HG03175 (cell line): ENCODE measurements around the gene LEPR.
"Not testable (repeated sequence)": the region's sequence is repeated elsewhere in the genome, so short reads cannot be mapped to it uniquely, and the experiment has no call there.

Experiments used
- ATAC-seq: cut with Tn5 transposase; IDR thresholded peaks from one replicate; pipeline ENCODE4 v1.9.1; 2021; ENCODE audit warnings: mild to moderate bottlenecking, moderate library complexity; ENCODE audit not compliant: unreplicated experiment

Gene LEPR

DNA sequence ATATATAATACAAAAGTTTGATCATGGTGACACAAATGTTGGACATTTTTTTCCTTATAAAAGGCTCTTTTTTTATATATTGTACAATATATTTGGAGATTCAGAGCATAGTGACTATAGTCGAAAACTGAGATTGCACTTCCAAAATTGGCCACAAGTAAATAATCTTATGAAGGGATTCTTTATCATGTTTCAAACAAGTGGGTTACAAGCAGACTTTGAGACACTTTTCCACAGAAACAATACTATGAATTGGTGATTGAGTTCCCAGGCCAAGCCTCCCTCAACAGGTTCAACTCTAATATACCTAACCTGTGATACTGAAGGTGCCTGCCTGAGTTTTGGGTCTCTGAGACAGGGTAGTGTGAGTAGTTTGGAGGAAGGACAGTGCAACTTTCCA, 13.8 kb downstream of the LEPR start:
- ATAC-seq: no peak

DNA sequence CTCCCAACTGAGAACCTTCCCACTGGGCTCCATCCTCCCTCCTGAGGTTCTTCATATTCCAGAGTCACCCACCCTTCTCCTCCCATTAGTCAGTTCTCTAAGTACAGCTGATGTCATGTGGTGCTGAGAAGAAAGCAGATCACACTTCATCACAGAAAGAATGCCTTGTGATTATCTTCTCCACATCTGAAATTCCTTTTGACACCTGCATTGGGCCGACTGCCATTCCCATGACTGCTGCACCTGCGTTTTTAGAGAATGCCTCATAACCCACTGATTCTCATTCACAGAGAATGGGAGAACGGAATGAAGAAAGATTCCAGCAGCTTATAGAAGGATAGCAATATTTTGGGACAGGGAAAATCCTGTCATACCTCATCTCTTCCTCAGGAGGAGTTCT, 14.3 kb downstream of the LEPR start:
- no peak for ATAC-seq

DNA sequence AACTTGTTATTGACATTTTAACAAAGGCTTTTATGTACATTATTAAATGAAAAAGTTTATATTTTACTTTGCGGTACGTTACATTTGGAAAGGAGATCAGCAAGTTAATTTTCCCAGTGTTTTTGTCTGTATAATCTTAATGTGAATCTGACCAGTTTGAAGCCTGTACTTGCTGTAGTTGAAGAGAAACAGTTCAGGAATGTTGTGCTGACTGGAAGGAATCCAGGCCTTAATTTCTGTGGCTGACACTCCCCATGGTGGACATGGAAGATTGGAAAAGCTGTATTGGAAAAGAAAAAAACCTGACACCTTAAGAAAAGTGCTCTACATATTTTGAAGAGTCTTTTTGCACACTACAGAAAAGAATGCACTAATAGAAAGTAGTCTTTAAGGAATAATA, 15.5 kb downstream of the LEPR start:
- ATAC-seq: no peak

DNA sequence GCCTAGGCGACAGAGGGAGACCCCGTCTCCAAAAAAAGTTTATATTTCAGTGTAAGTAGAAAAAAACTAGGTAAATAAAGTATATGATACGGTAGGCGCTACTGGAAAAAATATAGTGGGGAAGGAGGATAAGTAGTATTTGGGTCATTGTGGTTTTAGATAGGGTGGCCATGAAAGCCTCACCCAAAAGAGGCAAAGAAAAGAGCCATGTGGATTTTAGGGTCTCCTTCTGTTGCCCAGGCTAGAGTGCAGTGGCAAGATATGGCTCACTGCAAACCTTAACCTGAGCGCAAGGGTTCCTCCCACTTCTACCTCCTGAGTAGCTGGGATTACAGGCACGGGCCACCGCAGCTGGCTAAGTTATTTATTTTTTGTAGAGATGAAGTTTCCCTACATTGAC, 17.1 kb downstream of the LEPR start:
- no peak for ATAC-seq

DNA sequence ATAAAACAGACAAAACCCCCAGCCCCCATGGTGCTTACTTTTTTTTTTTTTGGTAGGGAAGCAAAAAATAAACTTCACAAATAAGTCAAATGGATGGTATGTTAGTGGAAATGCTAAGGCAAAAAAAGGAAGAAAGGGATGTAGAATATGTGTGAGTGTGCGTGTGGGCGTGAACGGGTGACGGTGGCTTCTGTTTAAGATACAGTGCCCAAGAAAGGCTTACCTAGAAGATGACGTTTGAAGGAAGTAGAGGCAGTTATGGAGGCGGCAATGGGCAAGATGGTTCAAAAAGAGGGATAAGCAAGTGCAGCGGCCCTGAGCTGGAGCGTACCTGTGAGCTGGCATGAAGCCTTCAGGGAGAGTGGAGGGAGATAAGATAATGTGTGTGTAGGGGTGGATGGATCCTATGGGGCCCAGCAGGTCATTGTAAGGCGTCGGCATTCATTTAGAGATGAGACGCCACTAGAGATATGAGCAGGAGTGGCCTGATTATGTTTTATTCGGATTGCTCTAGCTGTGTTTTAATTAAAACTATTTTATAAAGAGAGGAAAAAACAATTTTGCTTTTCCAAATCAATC, 19.9 kb downstream of the LEPR start:
- ATAC-seq: no peak

DNA sequence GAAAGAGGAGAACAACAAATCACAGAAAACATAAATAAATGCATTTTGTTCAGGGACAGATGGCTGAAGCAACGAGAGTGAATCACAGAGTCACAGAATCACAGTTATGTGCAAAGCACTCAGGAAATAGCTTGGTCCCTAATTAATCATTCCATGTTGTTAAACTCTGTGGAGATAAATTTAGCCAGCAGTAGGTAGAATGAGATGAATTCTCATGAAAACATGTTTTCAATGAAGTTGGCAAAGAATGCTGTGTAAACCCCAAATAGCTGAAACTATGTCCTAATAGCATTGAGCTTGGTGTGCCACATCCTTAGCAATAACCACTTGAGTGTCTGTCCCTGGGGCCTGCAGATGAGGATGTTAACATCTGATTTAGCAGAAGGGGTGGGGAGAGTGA, 20.4 kb downstream of the LEPR start:
- no peak for ATAC-seq

DNA sequence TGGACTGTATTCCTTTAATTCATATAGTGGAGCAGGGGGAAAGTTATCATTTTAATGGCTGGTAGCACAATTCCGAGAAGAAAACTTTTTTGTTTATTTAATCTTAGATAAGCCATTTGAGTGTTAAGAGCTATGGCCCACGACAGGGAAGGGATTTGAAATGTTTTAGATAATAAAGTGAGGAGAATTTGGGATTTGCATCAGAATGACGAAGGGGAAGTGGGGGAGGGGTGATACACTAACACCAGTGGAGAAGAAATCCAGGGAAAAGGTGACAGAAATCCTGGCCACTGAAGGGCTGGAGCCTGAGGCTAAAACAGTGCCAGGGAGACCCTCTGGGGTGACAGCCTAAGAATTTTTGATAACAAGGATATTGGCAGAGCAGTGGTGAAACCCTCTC, 21.0 kb downstream of the LEPR start:
- ATAC-seq: no peak

DNA sequence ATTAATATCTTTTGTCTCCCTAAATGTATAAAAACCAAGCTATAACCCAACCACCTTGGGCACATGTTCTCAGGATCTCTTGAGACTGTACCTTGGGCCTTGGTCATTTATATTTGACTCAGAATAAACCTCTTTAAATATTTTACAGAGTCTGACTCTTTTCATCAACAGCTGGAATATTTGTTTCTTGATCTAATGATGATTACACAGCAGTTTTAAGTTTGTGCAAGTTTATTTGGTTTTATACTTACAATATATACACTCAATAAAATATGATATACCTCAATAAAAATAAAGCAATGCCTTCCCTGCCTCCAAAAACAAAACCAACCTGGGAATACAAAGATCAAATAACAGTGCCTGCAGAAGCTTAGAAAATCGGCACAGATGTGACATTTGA, 22.0 kb downstream of the LEPR start:
- ATAC-seq: no peak

DNA sequence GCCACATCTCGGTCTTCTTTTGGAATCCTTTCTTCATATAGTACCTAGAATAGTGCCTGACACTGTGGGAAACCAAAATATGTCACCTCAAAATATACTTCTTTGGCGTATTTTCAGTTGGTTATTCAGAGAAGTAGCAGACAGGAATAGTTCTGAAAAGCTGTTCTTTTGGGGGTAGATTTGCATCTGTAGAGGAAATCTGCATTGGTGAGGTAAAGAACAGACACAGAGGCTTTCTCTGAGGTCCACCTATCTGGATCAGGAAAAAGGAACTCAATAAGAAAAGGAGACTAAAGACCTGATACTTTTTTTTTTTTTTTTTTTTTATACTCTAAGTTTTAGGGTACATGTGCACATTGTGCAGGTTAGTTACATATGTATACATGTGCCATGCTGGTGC, 23.2 kb downstream of the LEPR start:
- no peak for ATAC-seq

DNA sequence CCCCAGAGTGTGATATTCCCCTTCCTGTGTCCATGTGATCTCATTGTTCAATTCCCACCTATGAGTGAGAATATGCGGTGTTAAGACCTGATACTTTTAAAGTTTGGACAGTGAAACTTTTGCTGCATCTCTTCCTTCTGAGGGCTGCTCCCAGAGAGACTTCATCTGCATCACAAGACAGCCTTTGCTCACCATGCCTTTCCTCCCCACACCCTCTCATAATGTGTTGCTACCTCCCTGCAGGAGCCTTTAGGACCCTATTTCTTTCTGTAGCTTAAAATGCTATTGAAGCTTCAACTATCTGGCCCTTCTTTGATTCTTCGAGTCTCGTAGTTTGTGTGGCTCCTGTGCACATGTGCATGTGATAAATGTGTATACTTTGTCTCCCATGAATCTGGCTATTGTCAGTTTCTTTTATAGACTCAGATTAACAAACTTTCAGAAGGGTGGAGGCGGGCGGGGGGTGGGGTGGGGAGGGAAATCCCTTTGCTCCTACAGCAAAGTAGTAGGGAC, 23.7 kb downstream of the LEPR start:
- ATAC-seq: no peak

DNA sequence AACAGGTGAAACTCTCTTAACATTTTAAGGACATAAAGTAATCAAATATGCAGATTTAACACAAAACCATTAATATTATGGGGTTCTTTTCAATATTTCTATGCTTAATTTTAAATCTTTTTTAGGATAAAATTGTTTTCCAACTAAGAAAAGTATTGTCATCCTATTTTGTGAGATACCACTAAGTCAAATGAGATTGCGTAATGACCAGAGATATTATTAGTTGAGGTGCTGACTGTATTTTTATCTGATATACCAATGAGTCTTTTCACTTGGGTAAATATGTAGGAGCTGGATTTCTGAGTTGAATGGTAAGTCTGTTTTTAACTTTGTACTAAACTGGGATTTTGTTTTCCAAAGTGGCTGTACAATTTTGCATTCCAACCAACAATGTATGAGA, 25.4 kb downstream of the LEPR start:
- no peak for ATAC-seq

DNA sequence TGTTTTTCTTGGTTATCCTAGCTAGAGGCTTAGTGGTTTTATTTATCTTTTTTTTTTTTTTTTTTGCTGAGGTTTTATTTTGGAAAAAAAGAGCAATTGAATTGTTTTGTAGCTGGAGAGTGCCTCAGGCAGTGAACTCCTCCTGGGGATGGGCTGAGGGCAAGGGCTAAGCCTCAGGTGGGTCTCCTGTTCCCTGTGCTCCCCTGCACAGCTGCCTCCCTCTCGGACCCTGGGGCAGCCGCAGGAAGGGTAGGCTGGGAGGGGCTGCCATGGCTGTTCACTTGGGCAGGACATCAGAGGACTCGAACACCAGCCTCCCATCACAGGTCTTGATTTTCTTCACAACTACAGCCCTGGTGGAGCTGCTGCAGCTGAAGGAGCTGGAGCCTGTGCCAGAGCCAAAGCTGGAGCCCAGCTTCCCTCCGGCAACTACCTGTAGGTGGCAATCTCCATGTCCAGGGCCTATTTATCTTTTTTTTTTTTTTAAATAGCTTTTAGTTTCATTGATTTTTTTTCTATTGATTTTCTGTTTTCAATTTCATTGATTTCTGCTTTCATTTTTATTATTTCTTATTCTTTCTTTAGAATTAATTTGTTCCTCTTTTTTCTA, 28.9 kb downstream of the LEPR start:
- no peak for ATAC-seq

DNA sequence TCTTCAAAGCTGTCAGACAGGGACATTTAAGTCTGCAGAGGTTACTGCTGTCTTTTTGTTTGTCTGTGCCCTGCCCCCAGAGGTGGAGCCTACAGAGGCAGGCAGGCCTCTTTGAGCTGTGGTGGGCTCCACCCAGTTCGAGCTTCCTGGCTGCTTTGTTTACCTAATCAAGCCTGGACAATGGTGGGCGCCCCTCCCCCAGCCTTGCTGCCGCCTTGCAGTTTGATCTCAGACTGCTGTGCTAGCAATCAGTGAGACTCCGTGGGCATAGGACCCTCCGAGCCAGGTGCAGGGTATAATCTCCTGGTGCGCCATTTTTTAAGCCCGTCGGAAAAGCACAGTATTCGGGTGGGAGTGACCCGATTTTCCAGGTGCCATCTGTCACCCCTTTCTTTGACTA, 35.2 kb downstream of the LEPR start:
- ATAC-seq: not testable (repeated sequence)

DNA sequence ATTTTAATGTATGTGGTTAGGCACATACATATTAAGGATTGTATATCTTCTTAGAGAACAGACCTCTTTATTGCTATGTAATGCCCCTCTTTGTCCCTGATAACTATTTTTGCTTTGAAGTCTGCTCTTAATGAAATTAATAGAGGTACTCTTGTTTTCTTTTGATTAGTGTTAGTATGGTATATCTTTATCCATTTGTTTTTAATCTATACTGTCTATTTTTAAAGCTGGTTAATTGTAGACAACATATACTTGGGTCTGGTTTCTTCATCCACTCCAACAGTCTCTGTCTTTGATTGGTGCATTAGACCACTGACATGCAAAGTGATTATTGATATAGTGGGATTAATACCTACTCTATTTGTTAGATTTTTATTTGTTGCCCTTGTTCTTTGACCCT, 36.0 kb downstream of the LEPR start:
- ATAC-seq: no peak

DNA sequence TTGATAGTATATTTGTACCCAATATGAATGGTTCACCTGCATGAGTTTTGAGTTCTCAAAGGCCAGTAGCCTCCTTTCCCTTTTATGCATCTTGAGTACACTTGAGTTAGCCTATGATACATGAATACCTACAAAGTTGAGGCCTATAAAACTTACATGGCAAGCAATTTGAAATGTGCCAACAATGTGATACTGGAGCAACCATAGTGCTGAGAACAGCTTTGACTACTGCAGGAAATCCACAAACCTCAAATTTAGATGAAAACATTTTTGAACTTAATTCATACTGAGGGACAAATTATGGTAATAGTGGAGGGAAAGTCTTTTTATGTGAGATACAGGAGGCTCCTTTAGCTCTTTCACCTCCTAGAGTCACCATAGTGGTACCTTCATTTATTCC, 37.4 kb downstream of the LEPR start:
- no peak for ATAC-seq

DNA sequence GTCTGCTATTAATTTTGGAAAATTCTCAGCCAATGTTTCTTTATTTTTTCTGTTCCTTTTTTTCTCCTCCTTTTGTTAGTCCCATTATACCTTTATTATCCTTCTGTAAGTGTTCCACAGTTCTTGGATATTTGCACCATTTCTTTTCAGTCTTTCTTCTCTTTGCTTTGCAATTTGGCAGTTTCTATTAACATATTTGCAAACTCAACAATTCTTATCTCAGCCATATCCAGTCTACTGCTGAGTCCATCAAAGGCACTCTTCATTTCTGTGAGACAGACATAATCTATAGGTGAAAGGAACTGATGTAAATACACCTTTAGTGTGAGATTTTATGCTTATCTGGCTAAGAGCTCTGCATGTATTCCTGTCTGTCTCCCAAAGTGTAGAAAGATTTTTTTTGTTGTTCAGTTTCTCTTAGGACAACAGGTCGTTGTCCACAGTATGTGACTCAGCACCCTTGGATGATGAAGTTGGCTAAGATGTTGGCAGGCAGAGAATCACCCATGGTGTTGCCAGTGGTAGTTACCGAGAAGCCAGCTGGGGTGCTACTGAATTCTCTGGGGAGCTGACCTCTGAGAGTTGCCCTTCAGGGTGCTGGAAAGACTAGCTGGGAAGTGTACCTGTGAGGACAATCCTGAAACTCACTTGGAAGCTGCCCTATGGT, 38.4 kb downstream of the LEPR start:
- peak; percentile 41 for ATAC-seq

DNA sequence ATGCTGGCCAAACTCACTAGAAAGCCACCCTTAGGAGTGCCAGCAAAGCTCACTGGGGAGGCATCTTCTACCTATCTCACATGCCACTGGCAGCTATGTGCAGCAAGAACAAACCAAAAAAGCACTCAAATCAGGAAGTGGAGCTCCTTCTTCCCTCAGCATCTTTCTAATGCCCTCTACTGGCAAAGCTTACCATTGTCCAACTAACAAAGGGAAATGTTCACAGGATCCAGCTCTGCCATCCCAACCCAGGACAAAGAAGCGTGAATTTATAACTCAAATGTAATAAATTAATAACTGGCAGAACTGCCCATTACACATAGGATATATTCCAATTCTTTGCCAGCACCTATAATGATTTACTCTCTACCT, 38.9 kb downstream of the LEPR start:
- peak; percentile 93 for ATAC-seq

DNA sequence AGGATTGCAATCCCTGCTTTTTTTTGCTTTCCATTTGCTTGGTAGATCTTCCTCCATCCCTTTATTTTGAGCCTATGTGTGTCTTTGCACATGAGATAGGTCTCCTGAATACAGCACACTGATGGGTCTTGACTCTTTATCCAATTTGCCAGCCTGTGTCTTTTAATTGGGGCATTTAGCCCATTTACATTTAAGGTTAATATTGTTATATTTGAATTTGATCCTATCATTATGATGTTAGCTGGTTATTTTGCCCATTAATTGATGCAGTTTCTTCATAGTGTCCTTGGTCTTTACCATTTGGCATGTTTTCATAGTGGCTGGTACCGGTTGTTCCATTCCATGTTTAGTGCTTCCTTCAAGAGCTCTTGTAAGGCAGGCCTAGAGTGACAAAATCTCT, 45.4 kb downstream of the LEPR start:
- not testable (repeated sequence) for ATAC-seq

DNA sequence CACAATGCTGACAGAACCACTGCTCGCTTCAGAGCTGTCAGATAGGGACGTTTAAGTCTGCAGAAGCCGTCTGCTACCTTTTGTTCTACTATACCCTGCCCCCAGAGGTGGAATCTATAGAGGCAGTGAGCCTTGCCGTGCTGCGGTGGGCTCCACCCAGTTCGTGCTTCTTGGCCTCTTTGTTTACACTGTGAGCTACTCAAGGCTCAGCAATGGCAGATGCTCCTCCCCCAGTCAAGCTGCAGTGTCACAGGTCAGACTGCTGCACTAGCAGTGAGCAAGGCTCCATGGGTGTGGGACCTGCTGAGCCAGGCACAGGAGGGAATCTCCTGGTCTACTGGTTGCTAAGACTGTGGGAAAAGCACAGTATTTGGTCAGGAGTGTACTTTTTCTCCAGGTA, 47.1 kb downstream of the LEPR start:
- ATAC-seq: no peak

DNA sequence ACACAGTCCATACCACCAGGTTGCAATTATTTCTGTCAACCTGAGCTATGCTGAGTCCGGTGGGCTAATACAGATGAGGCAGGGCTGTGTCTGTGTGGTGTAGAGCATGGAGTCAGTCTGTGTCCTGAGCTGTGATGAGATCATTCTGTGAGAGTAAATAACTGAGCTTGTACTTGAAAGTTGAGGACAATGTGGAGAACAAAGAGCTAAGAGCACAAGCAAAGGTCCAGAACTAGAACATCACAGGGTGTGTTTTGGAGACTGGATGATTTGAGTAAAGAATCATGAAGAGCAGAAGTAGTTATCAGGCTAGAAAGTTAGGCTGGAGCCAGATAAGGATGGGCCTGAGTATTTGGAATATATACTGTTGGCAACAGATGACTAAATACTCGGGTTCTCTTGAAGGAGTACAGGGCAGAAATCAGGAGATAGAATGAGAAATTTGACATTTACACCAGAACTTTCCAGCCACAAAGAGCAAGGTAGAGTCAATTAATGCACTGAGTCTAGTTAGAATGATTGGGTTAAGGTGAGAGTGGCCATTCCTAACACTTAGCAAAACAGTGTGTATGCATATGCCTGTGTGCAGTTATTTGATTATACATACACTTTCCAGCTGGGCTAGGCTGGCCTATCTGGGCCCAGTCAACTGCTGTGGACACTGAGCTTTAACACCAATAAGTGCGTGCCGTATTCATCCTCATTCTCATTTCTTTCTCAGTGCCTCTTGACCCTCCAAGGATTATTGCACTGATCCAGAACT, 48.8 kb downstream of the LEPR start:
- ATAC-seq: no peak

DNA sequence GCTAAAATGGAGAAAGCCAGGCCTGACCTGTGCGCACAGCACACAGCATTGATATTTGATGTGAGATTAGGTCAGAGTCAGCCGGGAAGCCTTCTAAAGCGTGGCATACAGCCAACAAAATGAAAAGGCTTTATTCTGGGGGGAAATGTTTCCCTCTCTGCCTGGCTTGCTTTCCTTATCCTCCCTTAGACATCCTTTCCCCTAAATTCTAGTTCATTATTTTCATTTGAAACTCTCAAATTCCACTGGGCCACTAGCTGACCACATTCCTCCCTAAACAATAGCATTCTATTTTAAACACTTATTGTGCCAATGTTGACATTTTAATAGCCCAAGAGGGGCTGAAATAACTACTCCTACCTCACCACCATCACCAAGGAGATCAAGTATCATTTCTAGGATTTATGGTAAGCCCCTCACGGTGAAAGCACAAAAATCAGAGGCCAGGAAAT, 49.4 kb downstream of the LEPR start:
- ATAC-seq: no peak
